Measurements from ENCODE around the gene OR5B21. TPM values are rescaled to one million over a fixed set of nuclear protein-coding genes. Genes with fewer than 3 reads are reported as not detected.

Gene OR5B21
- polyA plus RNA-seq, 1 of the 3 experiments (the other 2 are of a cell fraction): not detected

DNA sequence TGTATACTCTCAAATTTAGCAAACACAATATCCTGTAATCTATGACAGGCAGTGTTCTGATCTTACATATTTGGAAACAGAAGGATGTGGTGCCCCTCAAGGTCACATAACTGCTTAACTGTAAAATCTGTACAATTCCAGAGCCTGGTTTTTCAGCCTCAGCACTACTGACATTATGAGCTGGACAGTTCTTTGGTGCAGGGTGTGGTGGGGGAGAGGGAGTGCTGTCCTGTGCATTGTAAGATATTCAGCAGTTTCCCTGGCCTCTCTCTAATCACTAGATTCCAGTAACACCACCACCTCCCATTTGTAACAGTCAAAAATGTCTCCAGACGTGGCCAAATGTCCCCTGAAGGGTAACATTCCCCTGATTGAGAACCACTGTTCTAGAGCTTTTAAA, 1.8 kb upstream of the OR5B21 start:
- 14% methylated on average over 1 of the region's 1 CpG for WGBS (ENCODE audit: low lambda C conversion rate)
- H3K79me2 ChIP-seq (ENCODE audit: insufficient read depth): no peaks in the 10 kb centered on the region
- H3K27me3 ChIP-seq (ENCODE audit: insufficient read depth): no peaks in the 10 kb centered on the region
- POLR2A ChIA-PET: no interaction called here
- TF ChIP-seq SMC3 (IDR thresholded peaks at IDR 0.05; ENCODE audit: low read depth, low read length): no peak
- peak; percentile 50; the same call in 1 of the 2 replicates for TF ChIP-seq REST (IDR thresholded peaks at IDR 0.05; ENCODE audit: low read depth, low read length)
- no peaks in the 10 kb centered on the region for H3K36me3 ChIP-seq (replicated peaks in 1 of 2; ENCODE audit: control insufficient read depth in 1 of 2, insufficient read depth in 2 of 2, low read length in 1 of 2)
- no peak overlapping the region for H3K4me3 ChIP-seq (ENCODE audit: low read depth in 2 of 2, low read length in 1 of 2)
- H3K9me3 ChIP-seq: no peaks in the 10 kb centered on the region
- H3K4me1 ChIP-seq (ENCODE audit: control insufficient read depth in 1 of 2, insufficient read depth in 2 of 2, low read depth in 1 of 2, low read length in 1 of 2): no peaks in the 10 kb centered on the region
- no peak overlapping the region for H2AFZ ChIP-seq (ENCODE audit: low read depth)
- no peak overlapping the region for H3K9ac ChIP-seq
- no peak for DNase-seq
- H3K9me2 ChIP-seq: no peaks in the 10 kb centered on the region
- no peak overlapping the region for H3K27ac ChIP-seq (ENCODE audit: low read depth in 2 of 2, low read length in 1 of 2)
- no peaks in the 10 kb centered on the region for H3F3A ChIP-seq (replicated peaks; ENCODE audit: insufficient read depth)
- CTCF ChIA-PET: interaction anchor here (1.0 kb wide), 1 partner anchor 14 kb away, joined by 5 read pairs; no protein-coding TSS in a partner anchor
- no peak overlapping the region for H3K4me2 ChIP-seq
- H4K20me1 ChIP-seq (ENCODE audit: insufficient read depth): no peaks in the 10 kb centered on the region

- H3K9me2 ChIP-seq: no peaks in the 10 kb centered on the region
- no peaks in the 10 kb centered on the region for H3K4me1 ChIP-seq (ENCODE audit: control insufficient read depth in 1 of 2, insufficient read depth in 2 of 2, low read depth in 1 of 2, low read length in 1 of 2)
- no peaks in the 10 kb centered on the region for H3K9me3 ChIP-seq
- CTCF ChIA-PET: interaction anchor here (1.0 kb wide), 1 partner anchor 15 kb away, joined by 4 read pairs; no protein-coding TSS in a partner anchor
- H3F3A ChIP-seq (replicated peaks; ENCODE audit: insufficient read depth): no peaks in the 10 kb centered on the region
- H2AFZ ChIP-seq (ENCODE audit: low read depth): no peak overlapping the region
- DNase-seq: no peak
- no peaks in the 10 kb centered on the region for H3K36me3 ChIP-seq (replicated peaks in 1 of 2; ENCODE audit: control insufficient read depth in 1 of 2, insufficient read depth in 2 of 2, low read length in 1 of 2)
- H3K4me3 ChIP-seq (ENCODE audit: low read depth in 2 of 2, low read length in 1 of 2): no peak overlapping the region
- no peak overlapping the region for H3K27ac ChIP-seq (ENCODE audit: low read depth in 2 of 2, low read length in 1 of 2)
- H3K79me2 ChIP-seq (ENCODE audit: insufficient read depth): no peaks in the 10 kb centered on the region
- H3K4me2 ChIP-seq: no peak overlapping the region
- H3K9ac ChIP-seq: no peak overlapping the region
- no peaks in the 10 kb centered on the region for H3K27me3 ChIP-seq (ENCODE audit: insufficient read depth)
- POLR2A ChIA-PET: no interaction called here
- no peaks in the 10 kb centered on the region for H4K20me1 ChIP-seq (ENCODE audit: insufficient read depth)
- no peak for TF ChIP-seq NFIC (IDR thresholded peaks at IDR 0.05; ENCODE audit: borderline replicate concordance)
- no peak for TF ChIP-seq REST (IDR thresholded peaks at IDR 0.05; ENCODE audit: low read depth, low read length)
- TF ChIP-seq MXI1 (IDR thresholded peaks at IDR 0.05; ENCODE audit: low read depth, low read length): no peak
- TF ChIP-seq, protein P1, sequence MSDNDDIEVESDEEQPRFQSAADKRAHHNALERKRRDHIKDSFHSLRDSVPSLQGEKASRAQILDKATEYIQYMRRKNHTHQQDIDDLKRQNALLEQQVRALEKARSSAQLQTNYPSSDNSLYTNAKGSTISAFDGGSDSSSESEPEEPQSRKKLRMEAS (IDR thresholded peaks at IDR 0.05; ENCODE audit: low read depth): no peak
- TF ChIP-seq SIN3A (IDR thresholded peaks at IDR 0.05; ENCODE audit: borderline replicate concordance, low read depth, low read length): no peak
- TF ChIP-seq PBX3 (IDR thresholded peaks at IDR 0.05): no peak
- no peak for TF ChIP-seq POLR2AphosphoS5 (IDR thresholded peaks at IDR 0.05; ENCODE audit: low read depth, low read length)
- TF ChIP-seq RAD21 (IDR thresholded peaks at IDR 0.05; ENCODE audit: low read length): no peak
- no peak for TF ChIP-seq CHD2 (IDR thresholded peaks at IDR 0.05; ENCODE audit: low read length, partially characterized antibody)
- no peak for TF ChIP-seq JUND (IDR thresholded peaks at IDR 0.05)
- no peak for TF ChIP-seq GABPA (IDR thresholded peaks at IDR 0.05; ENCODE audit: low read depth)
- no peak for TF ChIP-seq RCOR1 (IDR thresholded peaks at IDR 0.05; ENCODE audit: low read length)
- TF ChIP-seq ELF1 (IDR thresholded peaks at IDR 0.05): no peak
- TF ChIP-seq TEAD4 (IDR thresholded peaks at IDR 0.05; ENCODE audit: borderline replicate concordance, insufficient read depth): no peak
- no peak for TF ChIP-seq YY1 (IDR thresholded peaks at IDR 0.05; ENCODE audit: low read depth)
- no peak for TF ChIP-seq ZBTB33 (IDR thresholded peaks at IDR 0.05; ENCODE audit: borderline replicate concordance, low read depth)
- no peak for TF ChIP-seq EZH2phosphoT487 (IDR thresholded peaks at IDR 0.05; ENCODE audit: borderline replicate concordance, low read depth)
Measured at GRCh38 chr11:58508814-58509213, 909 bp upstream of the OR5B21 start.
